SK-N-SH treated with all-trans-retinoic acid at 6 μM for 48 hours (cell line): ENCODE data around the gene PIH1D1.

Experiments used
- ATAC-seq: fragments of 200-7000 bp; cut with Tn5 transposase; 3 replicates; pipeline ENCODE4 v1.9.1; 2020; ENCODE audit warnings: mild to moderate bottlenecking, moderate library complexity
- ARNTL ChIP-seq: fragments of 450-650 bp; formaldehyde crosslinking; IDR thresholded peaks from 2 replicates; pipeline ENCODE4 v1.5.0; 2020; ENCODE audit warnings: low read depth, mild to moderate bottlenecking, moderate library complexity, borderline replicate concordance
- BACH2 ChIP-seq: fragments of 250-450 bp; sonication (Bioruptor Pico); IDR thresholded peaks from 2 replicates; pipeline ENCODE4 v1.9.0; 2021; ENCODE audit warnings: mild to moderate bottlenecking, borderline replicate concordance
- CSDC2 ChIP-seq: fragments of 250-450 bp; sonication (Bioruptor Pico); IDR thresholded peaks from 2 replicates; pipeline ENCODE4 v1.5.0; 2020; ENCODE audit warnings: mild to moderate bottlenecking, moderate library complexity
- ESRRG ChIP-seq: fragments of 250-450 bp; sonication (Bioruptor Pico); IDR thresholded peaks from 2 replicates; pipeline ENCODE4 v1.6.1; 2021; ENCODE audit warnings: mild to moderate bottlenecking
- GLIS3 ChIP-seq: fragments of 250-450 bp; sonication (Bioruptor Pico); IDR thresholded peaks from 2 replicates; pipeline ENCODE4 v1.5.0; 2020; ENCODE audit warnings: mild to moderate bottlenecking, moderate library complexity
- ISL1 ChIP-seq: fragments of 250-450 bp; sonication (Bioruptor Pico); IDR thresholded peaks from 2 replicates; pipeline ENCODE4 v2.1.2; 2022; ENCODE audit warnings: mild to moderate bottlenecking, moderate library complexity
- OSR1 ChIP-seq: fragments of 250-450 bp; sonication (Bioruptor Pico); IDR thresholded peaks from 2 replicates; pipeline ENCODE4 v1.8.0; 2022; ENCODE audit warnings: moderate library complexity, mild to moderate bottlenecking, inconsistent platforms
- PPARA ChIP-seq: fragments of 250-450 bp; sonication (Bioruptor Pico); IDR thresholded peaks from 2 replicates; pipeline ENCODE4 v1.5.0; 2020; ENCODE audit warnings: mild to moderate bottlenecking, borderline replicate concordance
- RARB ChIP-seq: fragments of 250-450 bp; sonication (Bioruptor Pico); IDR thresholded peaks from 2 replicates; pipeline ENCODE4 v1.8.0; 2021; ENCODE audit warnings: mild to moderate bottlenecking, moderate library complexity
- SNAI2 ChIP-seq: fragments of 250-450 bp; sonication (Bioruptor Pico); IDR thresholded peaks from 2 replicates; pipeline ENCODE4 v1.5.0; 2020; ENCODE audit warnings: mild to moderate bottlenecking, moderate library complexity
- TOX ChIP-seq: fragments of 250-450 bp; sonication (Bioruptor Pico); IDR thresholded peaks from 2 replicates; pipeline ENCODE4 v1.8.0; 2021; ENCODE audit warnings: mild to moderate bottlenecking, moderate library complexity, borderline replicate concordance
- ZC3H10 ChIP-seq: fragments of 250-450 bp; sonication (Bioruptor Pico); IDR thresholded peaks from 2 replicates; pipeline ENCODE4 v1.5.1; 2021; ENCODE audit warnings: mild to moderate bottlenecking, moderate library complexity
- ZFP3 ChIP-seq: fragments of 250-450 bp; sonication (Bioruptor Pico); IDR thresholded peaks from 2 replicates; pipeline ENCODE4 v1.5.0; 2020; ENCODE audit warnings: mild to moderate bottlenecking, moderate library complexity
- ZFP30 ChIP-seq: fragments of 450-650 bp; formaldehyde crosslinking; IDR thresholded peaks from 2 replicates; pipeline ENCODE4 v1.5.0; 2022; ENCODE audit warnings: mild to moderate bottlenecking, moderate library complexity
- ZNF565 ChIP-seq: fragments of 450-650 bp; formaldehyde crosslinking; conservative IDR thresholded peaks from 2 replicates; pipeline ENCODE4 v1.5.0; 2020; ENCODE audit warnings: low read depth, mild to moderate bottlenecking, moderate library complexity
- ZNF70 ChIP-seq: fragments of 450-650 bp; formaldehyde crosslinking; IDR thresholded peaks from 2 replicates; pipeline ENCODE4 v1.5.0; 2020; ENCODE audit warnings: mild to moderate bottlenecking, moderate library complexity
- ZNF8 ChIP-seq: fragments of 450-650 bp; formaldehyde crosslinking; IDR thresholded peaks from 2 replicates; pipeline ENCODE4 v1.5.0; 2020; ENCODE audit warnings: mild to moderate bottlenecking, moderate library complexity
- TF ChIP-seq, protein P1 (sequence below): fragments of 250-450 bp; sonication (Bioruptor Pico); IDR thresholded peaks from 2 replicates; pipeline ENCODE4 v1.8.0; 2020; ENCODE audit warnings: mild to moderate bottlenecking, moderate library complexity, borderline replicate concordance
- TF ChIP-seq, protein P2 (sequence below): fragments of 250-450 bp; sonication (Bioruptor Pico); IDR thresholded peaks from 2 replicates; pipeline ENCODE4 v1.5.0; 2020; ENCODE audit warnings: mild to moderate bottlenecking, moderate library complexity
- TF ChIP-seq, protein P3 (sequence below): fragments of 250-450 bp; sonication (Bioruptor Pico); IDR thresholded peaks from 2 replicates; pipeline ENCODE4 v1.8.0; 2021; ENCODE audit warnings: low read depth, mild to moderate bottlenecking, moderate library complexity, borderline replicate concordance
- TF ChIP-seq, protein P4 (sequence below): fragments of 250-450 bp; sonication (Bioruptor Pico); IDR thresholded peaks from 2 replicates; pipeline ENCODE4 v1.5.1; 2021; ENCODE audit warnings: mild to moderate bottlenecking, moderate library complexity
- TF ChIP-seq, protein P5 (sequence below): fragments of 250-450 bp; sonication (Bioruptor Pico); IDR thresholded peaks from 2 replicates; pipeline ENCODE4 v1.5.1; 2020; ENCODE audit warnings: low read depth, mild to moderate bottlenecking, moderate library complexity

Gene PIH1D1

DNA sequence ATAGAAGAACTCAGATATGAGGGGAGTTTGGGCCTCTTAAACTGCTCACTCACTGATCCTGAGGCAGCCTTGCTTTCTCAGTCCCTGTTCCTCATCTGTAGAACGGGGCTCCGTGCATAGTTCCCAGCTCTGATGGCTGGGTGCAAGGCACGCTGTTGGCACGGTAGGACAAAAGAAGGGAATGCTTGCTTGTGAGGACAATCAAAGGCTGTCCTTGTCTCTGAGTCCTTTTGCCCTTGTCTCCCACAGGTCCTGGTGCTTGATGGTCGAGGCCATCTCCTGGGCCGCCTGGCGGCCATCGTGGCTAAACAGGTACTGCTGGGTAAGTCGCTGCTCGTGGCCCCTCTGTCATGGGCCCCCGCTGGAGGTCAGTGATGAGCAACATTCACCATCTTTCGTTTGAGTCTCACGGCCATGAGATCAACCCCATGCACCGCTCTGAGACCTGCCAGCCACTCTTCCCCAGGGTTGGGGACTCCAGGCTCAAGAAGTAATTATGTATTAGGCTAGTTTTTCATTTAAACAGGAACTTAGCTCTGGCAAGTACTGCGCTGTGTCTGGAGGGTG, 38.1 kb upstream of the PIH1D1 start:
- TF ChIP-seq ZFP30 (CRISPR knock-in tag), result no peak
- TF ChIP-seq ISL1 (CRISPR knock-in tag), result no peak
- TF ChIP-seq ESRRG (CRISPR knock-in tag), result no peak
- TF ChIP-seq TOX, result no peak
- TF ChIP-seq ZFP3 (CRISPR knock-in tag), result no peak
- TF ChIP-seq, protein P1, sequence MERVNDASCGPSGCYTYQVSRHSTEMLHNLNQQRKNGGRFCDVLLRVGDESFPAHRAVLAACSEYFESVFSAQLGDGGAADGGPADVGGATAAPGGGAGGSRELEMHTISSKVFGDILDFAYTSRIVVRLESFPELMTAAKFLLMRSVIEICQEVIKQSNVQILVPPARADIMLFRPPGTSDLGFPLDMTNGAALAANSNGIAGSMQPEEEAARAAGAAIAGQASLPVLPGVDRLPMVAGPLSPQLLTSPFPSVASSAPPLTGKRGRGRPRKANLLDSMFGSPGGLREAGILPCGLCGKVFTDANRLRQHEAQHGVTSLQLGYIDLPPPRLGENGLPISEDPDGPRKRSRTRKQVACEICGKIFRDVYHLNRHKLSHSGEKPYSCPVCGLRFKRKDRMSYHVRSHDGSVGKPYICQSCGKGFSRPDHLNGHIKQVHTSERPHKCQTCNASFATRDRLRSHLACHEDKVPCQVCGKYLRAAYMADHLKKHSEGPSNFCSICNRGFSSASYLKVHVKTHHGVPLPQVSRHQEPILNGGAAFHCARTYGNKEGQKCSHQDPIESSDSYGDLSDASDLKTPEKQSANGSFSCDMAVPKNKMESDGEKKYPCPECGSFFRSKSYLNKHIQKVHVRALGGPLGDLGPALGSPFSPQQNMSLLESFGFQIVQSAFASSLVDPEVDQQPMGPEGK (CRISPR knock-in tag), result no peak
- no peak for TF ChIP-seq BACH2 (CRISPR knock-in tag)
- TF ChIP-seq PPARA (CRISPR knock-in tag), result no peak
- TF ChIP-seq, protein P2, sequence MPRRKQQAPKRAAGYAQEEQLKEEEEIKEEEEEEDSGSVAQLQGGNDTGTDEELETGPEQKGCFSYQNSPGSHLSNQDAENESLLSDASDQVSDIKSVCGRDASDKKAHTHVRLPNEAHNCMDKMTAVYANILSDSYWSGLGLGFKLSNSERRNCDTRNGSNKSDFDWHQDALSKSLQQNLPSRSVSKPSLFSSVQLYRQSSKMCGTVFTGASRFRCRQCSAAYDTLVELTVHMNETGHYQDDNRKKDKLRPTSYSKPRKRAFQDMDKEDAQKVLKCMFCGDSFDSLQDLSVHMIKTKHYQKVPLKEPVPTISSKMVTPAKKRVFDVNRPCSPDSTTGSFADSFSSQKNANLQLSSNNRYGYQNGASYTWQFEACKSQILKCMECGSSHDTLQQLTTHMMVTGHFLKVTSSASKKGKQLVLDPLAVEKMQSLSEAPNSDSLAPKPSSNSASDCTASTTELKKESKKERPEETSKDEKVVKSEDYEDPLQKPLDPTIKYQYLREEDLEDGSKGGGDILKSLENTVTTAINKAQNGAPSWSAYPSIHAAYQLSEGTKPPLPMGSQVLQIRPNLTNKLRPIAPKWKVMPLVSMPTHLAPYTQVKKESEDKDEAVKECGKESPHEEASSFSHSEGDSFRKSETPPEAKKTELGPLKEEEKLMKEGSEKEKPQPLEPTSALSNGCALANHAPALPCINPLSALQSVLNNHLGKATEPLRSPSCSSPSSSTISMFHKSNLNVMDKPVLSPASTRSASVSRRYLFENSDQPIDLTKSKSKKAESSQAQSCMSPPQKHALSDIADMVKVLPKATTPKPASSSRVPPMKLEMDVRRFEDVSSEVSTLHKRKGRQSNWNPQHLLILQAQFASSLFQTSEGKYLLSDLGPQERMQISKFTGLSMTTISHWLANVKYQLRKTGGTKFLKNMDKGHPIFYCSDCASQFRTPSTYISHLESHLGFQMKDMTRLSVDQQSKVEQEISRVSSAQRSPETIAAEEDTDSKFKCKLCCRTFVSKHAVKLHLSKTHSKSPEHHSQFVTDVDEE (CRISPR knock-in tag), result no peak
- no peak for TF ChIP-seq ZNF565 (CRISPR knock-in tag)
- TF ChIP-seq GLIS3 (CRISPR knock-in tag), result no peak
- TF ChIP-seq ZC3H10 (CRISPR knock-in tag), result no peak
- TF ChIP-seq ZNF70 (CRISPR knock-in tag), result no peak
- TF ChIP-seq ZNF8, result no peak
- TF ChIP-seq, protein P3, sequence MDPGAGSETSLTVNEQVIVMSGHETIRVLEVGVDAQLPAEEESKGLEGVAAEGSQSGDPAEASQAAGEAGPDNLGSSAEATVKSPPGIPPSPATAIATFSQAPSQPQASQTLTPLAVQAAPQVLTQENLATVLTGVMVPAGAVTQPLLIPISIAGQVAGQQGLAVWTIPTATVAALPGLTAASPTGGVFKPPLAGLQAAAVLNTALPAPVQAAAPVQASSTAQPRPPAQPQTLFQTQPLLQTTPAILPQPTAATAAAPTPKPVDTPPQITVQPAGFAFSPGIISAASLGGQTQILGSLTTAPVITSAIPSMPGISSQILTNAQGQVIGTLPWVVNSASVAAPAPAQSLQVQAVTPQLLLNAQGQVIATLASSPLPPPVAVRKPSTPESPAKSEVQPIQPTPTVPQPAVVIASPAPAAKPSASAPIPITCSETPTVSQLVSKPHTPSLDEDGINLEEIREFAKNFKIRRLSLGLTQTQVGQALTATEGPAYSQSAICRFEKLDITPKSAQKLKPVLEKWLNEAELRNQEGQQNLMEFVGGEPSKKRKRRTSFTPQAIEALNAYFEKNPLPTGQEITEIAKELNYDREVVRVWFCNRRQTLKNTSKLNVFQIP (CRISPR knock-in tag), result no peak
- no peak for ATAC-seq

DNA sequence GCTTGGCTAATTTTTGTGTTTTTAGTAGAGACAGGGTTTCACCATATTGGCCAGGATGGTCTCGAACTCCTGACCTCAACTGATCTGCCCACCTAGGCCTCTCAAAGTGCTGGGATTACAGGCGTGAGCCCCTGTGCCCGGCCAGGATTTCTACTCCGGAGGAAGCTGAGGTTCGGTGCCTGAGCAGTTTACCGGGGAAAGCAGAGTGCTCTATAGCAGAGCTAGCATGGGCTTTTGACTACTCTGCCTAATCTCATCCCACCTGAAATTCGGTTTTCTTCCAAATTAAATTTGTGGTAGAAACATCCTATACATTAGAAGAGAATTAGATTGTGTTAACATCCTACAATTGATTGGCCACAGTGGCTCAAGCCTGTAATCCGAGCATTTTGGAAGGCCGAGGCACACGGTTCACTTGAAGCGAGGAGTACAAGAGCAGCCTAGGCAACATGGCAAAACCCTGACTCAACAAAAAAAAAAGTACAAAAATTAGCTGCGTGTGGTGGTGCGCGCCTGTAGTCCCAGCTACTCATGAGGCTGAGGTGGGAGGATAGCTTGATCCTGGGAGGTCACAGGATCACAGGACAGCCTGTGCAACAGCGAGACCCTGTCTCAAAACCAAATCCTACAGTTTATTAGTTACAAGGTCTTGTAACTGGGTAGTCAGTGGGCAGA, 37.4 kb upstream of the PIH1D1 start:
- ATAC-seq, result no peak
- no peak for TF ChIP-seq TOX
- TF ChIP-seq, protein P1 (CRISPR knock-in tag), result no peak
- TF ChIP-seq GLIS3 (CRISPR knock-in tag), result no peak
- TF ChIP-seq ZNF70 (CRISPR knock-in tag), result no peak
- TF ChIP-seq, protein P4, sequence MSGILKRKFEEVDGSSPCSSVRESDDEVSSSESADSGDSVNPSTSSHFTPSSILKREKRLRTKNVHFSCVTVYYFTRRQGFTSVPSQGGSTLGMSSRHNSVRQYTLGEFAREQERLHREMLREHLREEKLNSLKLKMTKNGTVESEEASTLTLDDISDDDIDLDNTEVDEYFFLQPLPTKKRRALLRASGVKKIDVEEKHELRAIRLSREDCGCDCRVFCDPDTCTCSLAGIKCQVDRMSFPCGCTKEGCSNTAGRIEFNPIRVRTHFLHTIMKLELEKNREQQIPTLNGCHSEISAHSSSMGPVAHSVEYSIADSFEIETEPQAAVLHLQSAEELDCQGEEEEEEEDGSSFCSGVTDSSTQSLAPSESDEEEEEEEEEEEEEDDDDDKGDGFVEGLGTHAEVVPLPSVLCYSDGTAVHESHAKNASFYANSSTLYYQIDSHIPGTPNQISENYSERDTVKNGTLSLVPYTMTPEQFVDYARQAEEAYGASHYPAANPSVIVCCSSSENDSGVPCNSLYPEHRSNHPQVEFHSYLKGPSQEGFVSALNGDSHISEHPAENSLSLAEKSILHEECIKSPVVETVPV, result no peak
- TF ChIP-seq ESRRG (CRISPR knock-in tag), result no peak
- no peak for TF ChIP-seq ISL1 (CRISPR knock-in tag)
- no peak for TF ChIP-seq ZNF565 (CRISPR knock-in tag)
- TF ChIP-seq ARNTL, result no peak
- no peak for TF ChIP-seq RARB
- no peak for TF ChIP-seq PPARA (CRISPR knock-in tag)
- TF ChIP-seq ZC3H10 (CRISPR knock-in tag), result no peak
- no peak for TF ChIP-seq ZFP3 (CRISPR knock-in tag)
- TF ChIP-seq, protein P5, sequence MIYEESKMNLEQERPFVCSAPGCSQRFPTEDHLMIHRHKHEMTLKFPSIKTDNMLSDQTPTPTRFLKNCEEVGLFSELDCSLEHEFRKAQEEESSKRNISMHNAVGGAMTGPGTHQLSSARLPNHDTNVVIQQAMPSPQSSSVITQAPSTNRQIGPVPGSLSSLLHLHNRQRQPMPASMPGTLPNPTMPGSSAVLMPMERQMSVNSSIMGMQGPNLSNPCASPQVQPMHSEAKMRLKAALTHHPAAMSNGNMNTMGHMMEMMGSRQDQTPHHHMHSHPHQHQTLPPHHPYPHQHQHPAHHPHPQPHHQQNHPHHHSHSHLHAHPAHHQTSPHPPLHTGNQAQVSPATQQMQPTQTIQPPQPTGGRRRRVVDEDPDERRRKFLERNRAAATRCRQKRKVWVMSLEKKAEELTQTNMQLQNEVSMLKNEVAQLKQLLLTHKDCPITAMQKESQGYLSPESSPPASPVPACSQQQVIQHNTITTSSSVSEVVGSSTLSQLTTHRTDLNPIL (CRISPR knock-in tag), result no peak
- TF ChIP-seq CSDC2 (CRISPR knock-in tag), result no peak
- no peak for TF ChIP-seq ZFP30 (CRISPR knock-in tag)
- TF ChIP-seq ZNF8, result no peak
- TF ChIP-seq SNAI2, result no peak
- no peak for TF ChIP-seq OSR1 (CRISPR knock-in tag)
- TF ChIP-seq, all 23 proteins: peak for 0
